GM19452 (cell line): ENCODE results near the gene TMEM151A.

Source experiments
- ATAC-seq: cut with Tn5 transposase; IDR thresholded peaks from one replicate; pipeline ENCODE4 v1.9.1; 2021; ENCODE audit not compliant: unreplicated experiment

Gene TMEM151A

DNA sequence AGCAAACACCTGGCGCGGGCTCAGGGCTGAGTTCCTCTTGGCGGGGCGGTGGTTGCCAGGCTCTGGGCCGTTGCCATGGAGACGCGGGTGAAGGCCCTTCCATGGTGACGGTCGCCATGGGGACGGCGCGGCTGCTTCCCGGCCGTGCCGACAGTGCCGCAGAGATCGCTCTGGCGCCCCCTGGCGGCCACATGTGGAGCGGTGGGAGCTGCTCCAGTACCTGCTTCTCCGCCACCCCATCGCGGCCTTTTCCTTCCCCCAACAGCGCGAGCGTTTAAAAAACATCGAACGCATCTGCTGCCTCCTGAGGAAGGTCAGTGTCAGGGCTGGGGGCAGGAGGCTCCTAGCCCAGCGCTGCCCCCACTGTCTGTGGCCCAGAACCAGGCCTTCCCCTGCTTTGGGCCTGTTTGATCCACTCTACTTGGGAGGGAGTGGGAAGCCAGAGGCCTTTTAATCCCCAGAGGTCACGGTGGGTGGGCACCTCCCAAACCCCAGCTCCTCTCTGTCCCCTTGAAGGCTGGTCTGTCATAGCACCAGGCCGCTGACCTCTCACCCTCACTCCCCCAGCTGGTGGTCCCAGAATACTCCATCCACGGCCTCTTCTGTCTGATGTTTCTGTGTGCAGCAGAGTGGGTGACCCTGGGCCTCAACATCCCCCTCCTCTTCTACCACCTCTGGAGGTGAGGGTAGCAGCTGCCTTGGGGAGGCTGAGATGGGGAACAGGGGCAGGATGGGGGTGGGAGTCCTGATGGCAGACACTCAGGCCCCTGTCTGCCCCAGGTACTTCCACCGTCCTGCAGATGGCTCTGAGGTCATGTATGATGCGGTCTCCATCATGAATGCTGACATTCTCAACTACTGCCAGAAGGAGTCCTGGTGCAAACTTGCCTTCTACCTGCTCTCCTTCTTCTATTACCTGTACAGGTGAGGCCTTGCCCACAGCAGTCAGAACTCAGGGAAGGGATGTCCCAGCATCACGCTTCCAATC, 8.9 kb upstream of the TMEM151A start:
- ATAC-seq = peak; percentile 75

DNA sequence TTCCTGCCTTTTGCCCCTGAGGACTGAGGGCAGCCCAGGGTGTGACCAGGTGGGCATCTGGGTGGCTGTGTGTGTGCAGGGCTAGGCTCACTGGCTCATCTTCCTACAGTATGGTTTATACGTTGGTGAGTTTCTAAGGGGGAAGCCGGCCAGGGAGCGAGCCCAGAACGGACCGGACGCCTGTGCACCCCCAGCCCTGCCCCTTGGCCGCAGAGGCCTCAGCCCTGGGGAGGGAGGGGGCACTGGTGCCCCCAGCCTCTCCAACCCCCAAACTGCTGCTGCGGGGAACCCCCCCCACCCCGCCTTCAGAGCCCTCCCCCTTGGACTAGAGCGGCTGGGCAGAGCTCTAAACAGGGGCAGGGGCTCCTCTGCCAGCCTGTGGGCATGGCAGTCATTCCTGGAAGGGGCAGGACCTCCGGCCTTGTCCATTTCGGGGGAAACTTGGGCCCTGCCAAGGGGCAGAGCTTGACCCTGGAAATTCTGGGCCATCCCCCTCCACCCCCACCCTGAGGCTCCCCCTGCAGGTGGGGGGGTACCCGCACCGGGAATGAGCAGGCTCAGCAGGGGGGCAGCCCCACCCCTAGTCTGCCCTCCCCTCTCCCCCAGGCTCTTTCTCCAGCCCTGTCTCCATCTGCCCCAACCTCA, 8.1 kb upstream of the TMEM151A start:
- no peak for ATAC-seq

DNA sequence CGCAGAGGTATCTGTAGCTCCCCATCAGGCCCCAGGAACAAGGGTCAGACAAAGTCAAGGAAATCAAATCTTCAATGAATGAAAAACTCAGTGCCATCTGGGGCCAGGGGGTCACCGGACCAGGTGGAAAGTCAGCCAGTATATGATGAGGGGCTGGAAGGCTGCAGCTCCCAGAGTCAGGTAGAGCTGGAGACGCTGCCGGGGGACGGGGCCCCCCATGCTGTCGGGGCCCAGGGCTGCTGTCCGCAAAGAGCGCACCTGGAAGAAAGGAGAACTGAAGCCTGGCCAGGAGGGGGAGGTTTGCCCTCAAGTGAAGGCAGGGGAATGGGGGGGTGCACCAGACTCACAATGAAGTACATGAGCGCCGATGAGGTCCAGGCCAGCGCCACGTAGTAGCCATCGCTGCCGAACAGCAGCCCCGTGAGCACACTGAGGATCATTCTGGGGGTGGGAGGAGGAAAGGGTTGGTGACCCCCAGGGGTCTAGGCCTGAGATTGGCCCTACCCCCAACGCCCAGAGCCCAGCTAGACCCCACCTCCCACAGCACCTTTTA, 7.1 kb upstream of the TMEM151A start:
- no peak for ATAC-seq

DNA sequence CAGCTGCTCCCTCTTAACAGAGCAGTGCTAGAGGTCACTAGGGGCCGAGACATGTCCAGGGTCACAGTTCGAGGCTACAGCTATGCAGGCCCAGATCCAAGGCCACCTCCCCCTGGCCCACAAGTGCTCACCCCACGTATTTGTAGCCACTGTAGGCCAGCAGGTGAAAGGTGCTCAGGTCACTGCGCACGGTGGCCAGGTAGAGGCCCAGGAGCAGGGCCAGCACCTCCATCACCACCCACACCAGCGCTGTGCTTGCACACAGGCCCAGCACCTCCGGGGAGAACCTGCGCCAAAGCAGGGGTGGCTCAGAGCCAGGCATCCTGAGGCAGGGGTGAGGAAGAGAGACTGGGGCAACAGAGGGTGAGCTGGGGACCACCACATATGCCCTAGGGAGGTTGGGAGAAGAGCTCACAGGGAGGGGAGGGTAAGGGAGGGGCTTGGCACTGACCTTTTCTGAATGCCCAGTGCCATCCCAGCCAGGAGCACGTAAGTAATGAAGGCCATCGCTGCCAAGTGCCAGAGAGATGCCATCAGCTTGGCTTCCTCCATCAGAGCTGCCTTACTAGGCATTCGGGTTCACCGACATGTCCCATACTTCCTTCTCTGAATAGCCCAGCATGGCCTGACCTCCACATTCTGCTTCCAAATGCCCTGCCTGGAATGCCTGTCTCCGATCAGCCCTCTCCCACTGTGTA, 6.3 kb upstream of the TMEM151A start:
- no peak for ATAC-seq

DNA sequence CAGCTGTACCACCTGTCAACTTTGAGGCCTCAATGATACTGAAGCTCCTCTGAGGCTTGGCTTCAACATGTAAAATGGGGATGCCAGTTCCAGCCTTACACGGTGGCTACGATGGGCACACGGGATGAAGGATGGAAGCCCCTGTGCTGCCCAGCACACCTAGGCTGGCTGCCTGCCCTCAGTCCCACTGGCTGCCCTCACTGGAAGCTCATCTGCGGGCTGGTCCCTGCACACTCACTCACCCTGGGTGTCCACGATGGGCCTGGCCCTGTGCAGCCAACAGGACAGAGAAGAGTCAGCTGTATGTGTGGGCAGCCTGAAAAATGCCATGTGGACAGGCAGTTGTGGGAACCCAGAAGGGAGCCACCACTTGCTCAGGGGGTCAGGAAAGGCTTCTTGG, 5.0 kb upstream of the TMEM151A start:
- no peak for ATAC-seq

DNA sequence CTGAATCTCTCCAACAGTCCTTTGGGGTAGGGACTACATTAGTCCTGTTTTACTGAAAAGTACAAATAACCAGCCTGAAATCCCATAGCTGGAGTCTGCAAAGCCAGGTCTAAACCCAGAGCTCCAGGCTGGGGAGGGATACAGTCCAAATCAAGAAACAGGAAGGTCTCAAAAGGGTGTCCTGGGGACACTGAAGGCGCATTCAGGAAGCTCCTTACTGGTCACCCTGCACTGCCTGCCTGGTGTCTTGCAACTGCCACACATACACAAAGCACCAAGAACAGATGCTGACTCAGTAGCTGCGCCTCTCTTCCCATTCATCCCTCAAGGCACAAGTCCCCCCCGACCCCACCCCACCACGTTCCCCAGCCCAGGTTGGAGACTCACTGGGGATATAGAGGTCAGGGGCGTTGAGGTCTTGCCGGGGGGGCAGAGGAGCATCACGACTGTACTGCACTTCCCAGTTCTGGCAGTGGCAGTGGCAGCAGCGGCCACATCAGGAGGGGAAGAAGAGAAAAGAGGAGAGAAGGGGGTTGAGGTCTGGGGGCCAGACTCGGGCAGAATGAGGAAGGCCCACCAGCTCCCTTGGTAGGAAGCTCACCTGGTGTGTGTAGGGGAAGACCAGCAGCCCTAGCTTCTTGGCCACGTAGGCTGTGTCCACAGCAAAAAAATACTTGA, 4.3 kb upstream of the TMEM151A start:
- no peak for ATAC-seq

DNA sequence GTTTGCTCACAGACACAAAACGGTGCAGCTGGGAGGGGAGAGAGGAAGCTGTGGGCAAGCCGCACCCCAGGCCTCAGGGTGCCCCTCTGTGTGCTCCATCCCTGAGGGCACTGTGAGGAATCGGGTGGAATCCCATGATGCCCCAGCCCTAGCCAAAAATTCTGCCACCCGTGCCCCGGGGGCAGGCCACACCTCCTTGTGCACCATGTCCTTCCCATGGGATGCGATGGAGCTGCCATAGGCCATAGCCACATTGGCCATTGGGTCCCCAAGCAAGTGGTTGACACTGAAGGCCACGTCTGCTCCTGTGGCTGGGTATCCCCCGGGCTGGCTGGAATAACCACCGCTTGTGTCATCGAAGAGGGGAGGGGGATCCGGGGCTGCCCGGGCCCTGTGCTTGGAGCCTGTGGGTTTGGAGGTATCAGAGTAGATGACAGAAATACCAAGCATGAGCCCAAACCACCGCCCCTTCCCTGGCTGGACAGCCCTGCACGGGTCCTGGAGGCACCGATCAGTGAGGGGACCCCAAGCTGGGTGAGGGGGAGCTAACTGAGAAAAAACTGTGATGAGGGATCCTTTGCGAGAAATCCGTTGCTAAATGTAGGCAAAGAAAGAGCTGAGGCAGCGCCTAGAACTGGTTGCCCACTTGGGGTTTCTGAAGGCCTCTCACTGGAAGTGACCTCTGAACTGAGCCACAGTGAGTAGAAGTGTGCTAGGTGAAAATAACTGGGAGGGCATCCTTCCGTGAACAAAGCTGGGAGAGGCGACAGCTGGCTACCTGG, 3.6 kb upstream of the TMEM151A start:
- ATAC-seq = no peak

DNA sequence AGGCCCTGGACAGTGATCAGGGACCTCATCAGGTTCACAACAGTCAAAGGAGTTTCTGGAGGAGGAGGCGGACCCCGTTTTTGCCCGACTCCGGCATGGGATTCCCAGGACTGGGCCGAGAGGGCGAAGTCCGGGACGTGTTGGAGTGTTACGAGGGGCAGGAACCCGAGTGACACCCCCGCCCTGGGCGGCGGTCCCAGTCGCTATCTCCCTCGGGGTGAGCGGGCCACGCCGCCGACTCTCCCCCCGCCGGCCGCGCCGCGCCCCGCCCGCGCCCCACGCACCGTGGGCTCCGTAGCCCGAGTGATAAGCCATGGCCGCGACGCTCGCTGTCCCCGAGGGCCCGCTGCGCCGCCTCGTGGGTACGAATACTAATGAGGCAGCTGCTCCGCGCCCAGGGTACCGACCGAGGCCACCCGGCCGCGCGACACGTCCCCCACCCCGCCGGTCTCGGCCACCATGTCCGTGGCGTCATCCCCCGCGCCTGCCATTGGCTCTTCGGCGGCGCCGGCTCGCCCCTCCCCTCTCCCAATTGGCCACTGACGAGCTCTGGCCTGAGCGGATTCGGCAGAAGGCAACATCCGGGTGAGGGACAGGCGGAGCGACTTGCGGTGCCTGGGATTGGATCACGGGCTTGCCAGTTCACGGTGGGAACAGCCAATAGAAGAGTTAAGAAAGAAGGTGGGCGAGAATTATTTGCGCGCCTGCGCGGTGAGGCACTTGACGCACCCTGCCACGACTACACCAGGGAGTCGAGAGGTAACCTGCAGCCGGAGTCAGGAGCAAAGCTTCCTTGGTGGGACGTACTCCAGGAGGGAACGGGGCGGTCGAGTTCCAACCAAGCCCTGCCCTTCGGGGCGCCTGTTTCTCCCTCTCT, 2.8 kb upstream of the TMEM151A start, which contains the start of gene YIF1A:
YIF1A (minus strand) TSS at position 473 of the 877 bp plus-strand sequence; CDS start at position 315, 158 bp downstream.
- ATAC-seq = peak; percentile 85

DNA sequence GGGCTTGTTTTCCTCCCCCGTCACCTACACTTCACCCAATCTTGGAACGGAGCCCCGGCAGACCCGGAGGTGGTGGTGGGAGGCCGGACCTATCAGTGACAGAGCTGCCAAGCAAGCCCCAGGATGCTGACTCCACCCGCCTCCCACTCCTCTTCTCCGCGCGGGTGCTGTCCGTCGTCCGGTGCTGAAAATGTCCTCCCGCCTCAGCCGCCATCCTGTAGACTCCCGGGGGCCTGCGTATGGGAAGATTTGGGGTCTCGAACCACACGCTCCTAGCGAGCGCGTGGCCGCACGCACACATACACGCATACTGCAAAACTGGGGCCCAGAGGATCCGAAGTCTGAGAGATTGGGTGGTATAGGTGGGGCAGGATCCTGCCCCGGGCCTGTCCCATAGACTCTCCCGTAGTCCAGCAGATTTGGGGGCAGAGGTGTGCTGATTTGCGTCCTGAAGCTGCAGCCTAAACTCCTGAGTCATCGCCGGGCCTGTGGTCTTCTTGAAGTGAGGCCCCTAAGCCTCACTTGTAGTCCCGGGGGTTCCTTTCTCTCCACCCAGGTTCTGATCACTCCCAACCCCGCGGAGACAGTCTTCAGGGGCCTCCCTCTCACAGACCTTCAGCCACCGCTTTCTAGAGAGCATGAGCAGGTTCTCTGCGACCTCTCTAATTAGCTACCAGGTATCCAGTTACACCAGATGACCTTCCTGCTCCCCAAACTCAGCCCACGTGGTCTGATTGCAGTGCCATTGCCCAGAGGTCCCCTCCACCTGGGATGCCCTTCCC, 2.0 kb upstream of the TMEM151A start:
- peak; percentile 41 for ATAC-seq

DNA sequence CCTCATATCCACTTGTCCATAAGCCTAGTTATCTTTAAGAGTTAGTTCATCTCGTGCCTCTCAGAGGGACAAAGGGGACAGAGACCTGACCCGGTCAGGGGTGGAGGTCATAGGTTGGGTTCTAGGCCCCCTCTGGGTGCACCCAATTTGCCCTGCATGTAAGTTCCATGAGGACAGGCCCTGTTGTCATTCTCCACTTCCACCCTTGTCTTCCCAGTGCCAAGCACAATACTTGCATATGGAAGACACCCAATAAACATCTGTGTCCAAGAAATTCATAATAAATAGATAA, 1.4 kb upstream of the TMEM151A start:
- no peak for ATAC-seq

DNA sequence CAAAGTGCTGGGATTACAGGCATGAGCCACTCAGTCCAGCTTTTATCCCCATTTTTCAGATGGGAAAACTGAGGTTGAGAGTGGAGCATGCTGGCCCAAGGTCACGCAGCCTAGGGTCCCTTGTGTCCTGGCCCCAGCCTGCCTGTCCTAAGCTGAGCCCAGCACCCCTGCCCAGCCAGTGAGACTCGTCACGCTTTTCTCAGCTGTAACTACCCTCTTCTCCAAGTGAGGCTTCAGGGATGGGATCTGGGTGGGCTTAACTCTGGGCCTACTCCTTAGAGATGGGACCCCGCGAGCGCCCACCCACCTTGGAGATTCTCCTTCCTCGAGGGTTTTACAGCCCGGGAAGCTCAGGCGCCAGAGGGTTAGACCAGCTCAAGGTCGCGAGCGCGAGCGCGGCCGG, 390 bp upstream of the TMEM151A start:
- ATAC-seq = no peak

DNA sequence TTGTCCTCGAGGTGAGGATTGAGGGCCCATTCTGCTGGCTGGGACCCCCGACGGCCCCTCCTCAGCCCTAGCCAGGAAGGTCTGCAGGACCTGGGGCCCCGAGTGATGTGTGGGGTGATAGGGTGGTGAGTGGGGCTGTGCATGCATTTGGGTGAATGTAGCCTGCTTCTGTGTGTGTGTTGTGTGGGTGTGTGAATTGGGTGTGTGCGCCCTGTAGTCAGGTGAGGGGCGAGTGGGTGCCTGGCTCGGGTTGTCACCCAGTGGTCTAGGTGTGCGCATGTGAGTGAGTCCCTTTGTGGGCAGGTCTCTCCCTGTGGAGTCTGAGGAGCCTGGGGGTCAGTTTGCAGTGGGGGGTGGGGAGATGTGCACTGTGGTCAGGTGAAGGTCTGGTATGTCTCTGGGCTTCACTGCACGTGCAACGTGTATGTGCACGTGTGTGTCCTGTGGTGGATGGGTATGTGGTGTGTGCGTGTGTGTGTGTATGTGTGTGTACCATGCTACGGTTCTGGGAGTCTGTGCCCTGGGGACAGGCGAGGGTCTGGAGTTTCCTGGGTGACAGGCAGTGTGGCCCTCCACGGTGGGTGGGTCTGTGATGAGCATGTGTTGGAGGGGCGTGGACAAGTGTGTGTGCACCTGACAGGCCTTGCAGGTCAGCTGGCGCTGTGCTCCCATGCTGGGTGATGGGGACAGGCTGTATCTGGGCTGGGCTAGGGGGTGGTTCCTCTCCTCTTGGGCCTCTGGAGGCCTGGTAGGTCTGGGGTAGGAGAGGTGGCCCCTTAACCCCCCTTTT, 1.0 kb downstream of the TMEM151A start:
- no peak for ATAC-seq

DNA sequence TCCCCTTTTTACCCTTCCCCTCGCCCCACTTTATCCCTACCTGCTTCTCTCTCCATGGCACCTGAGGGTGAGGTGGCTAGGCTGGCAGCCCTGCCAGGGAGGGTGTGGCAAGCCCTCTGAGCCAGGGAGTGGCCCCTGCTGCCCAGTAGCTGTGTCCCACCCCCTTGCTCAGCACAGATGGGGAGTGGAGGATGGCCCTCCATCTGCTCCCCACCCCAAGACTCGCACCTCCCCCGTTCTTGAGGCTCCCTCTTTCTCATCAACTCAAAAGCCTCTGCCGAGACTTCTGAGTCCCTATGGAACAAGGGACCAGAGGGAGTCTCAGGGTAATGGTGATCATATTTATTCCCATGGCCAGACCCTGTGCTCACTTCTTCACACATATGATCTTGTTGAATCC, 1.7 kb downstream of the TMEM151A start:
- ATAC-seq = no peak

DNA sequence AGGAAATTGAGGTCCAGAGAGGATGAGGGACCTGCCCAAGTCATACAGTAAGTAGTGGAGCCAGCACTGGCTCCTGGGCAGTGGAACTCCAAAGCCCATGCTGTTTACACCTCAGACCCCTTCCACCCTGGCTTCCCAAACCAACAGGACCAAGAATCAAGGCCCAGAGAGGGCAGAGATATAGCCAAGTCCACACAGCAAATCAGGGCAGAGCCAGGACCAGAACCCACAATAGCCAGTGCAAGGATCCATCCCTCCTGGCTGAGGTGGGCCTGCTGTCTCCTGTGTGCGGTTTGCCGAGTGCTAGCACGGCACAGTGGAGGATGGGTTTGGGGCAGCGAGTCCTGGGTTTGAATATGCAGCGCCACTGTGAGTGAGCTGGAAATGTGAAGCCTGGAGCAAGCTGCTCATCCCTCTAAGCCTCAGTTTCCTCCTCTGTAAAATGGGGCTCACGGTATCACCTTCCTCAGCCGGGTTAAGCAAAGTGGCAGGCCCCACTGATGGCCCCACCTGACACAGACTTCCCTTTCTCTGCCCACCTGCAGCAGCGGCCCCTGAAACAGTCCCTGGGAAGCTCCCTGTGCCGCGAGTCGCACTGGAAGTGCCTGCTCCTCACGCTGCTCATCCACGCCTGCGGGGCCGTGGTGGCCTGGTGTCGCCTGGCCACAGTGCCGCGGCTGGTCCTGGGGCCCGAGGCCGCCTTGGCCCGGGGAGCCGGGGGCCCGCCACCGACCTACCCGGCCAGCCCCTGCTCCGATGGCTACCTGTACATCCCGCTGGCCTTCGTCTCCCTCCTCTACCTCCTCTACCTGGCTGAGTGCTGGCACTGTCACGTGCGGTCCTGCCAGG, 2.3 kb downstream of the TMEM151A start:
- ATAC-seq = no peak

DNA sequence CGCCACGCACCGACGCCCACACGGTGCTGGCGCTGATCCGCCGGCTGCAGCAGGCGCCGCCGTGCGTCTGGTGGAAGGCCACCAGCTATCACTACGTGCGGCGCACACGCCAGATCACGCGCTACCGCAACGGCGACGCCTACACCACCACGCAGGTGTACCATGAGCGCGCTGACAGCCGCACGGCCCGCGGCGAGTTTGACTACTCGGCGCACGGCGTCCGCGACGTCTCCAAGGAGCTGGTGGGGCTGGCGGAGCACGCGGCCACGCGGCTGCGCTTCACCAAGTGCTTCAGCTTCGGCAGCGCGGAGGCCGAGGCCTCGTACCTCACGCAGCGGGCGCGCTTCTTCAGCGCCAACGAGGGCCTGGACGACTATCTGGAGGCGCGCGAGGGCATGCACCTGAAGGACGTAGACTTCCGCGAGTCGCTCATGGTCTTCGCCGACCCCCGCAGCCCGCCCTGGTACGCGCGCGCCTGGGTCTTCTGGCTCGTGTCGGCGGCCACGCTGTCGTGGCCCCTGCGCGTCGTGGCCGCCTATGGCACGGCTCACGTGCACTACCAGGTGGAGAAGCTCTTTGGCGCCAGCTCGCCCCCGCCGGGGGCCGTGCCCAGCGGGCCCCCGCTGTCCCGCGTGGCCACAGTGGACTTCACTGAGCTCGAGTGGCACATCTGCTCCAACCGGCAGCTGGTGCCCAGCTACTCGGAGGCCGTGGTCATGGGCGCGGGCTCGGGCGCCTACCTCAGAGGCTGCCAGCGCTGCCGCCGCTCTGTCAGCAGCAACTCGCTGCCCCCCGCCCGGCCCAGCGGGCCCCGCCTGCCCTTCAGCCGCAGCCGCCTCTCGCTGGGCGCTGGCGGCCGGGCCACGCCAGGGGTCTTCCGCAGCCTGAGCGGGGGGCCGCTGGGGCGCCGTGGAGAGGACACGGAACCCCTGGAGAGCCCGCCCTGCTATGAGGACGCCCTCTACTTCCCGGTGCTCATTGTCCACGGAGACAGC, 3.2 kb downstream of the TMEM151A start:
- ATAC-seq = no peak
